Activated CD4-positive, alpha-beta T cell treated with anti-CD3 and anti-CD28 coated beads for 48 hours (primary cell): ENCODE data around the gene RSPH6A.

ENCODE experiments used
- DNase-seq: peaks from one replicate; pipeline ENCODE4 v3.0.0-alpha.2; 2020

RSPH6A gene

GRCh38 chr19:45824531-45825262 is 9.6 kb upstream of the RSPH6A start:
- DNase-seq = no peak

DNA sequence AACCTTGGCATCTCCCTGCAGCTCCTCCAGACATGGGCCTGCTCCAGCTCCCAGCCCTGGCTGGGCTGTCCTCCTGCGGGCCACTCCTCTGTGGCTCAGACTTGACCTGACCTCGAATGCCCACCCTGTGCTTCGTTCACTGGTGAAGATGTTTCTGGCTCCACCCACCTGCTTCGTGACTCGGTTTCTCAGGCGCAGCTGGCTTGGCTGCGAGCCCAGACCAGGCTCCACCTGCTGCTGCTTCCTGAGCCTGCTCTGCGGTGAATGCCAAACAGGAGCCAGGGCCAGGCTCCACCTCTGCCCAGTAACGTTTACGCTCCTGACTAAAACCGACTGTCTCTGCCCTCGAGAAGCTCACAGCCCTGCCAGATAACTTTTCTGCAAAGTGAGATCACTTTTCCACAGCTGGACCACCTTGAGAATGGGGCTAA is 8.9 kb upstream of the RSPH6A start:
- DNase-seq = no peak

DNA sequence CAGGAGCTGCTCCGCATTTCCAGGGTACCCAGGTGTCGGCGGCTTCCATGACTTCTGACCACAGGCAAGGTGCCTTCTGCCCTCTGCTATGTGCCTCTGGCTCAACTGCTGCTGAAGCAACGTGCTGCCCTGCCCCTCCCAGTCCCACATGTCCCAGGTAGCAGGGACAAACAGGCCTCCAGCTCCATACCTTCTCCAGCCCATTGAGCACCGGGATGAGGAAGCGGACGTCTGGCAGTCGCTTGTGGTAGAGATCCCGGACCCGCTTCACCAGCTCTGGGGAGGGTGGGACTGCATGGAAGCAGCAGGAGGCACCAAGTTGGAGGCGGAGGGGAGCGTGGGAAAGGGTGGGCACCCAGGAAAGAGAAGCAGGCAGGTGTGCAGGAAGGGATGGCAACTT is 8.1 kb upstream of the RSPH6A start:
- DNase-seq = no peak

DNA sequence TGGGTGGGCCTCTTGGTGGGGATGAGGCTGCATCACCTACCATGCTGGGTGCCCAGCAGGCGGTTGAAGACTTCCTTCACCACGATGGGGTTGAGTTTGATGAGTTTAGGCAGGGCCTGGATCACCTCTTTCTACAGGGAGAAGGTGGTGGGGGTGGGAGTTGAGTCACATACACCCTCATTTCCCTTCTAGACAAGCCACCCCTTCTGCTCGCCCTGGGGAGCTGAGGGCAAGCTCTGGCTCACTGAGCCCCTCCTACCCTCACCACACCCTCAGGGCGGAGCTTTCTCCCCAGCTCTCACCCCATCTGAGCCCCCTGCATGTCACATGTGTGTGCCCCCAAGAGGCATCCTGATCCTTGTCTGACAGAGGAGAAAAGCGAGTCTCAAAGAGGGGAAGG is 7.6 kb upstream of the RSPH6A start:
- no peak for DNase-seq

GRCh38 chr19:45821570-45821969 is 6.5 kb upstream of the RSPH6A start:
- DNase-seq = no peak

DNA sequence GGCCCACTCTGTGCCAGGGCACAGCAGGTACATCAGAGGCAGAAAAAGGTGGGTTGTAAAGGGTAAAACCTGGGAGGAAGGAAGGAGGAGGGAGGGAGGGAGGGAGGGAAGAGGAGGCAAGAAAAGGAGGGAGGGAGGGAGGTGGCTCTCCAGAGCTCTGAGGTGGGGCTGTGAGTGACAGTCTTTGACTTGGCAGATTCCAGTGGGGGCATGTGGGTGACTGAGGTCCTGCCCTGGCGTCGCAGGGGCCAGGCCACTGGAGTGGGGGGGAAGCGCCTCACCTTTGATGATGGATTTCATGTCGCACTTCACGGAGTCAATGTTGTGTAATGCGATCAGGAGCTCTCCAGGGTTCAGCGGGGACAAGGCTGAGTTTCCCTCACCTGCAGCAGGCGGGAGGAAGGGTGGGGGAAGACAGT is 6.0 kb upstream of the RSPH6A start:
- no peak for DNase-seq

GRCh38 chr19:45820413-45821102 is 5.5 kb upstream of the RSPH6A start:
- DNase-seq = no peak

GRCh38 chr19:45819769-45820168 is 4.7 kb upstream of the RSPH6A start:
- no peak for DNase-seq

DNA sequence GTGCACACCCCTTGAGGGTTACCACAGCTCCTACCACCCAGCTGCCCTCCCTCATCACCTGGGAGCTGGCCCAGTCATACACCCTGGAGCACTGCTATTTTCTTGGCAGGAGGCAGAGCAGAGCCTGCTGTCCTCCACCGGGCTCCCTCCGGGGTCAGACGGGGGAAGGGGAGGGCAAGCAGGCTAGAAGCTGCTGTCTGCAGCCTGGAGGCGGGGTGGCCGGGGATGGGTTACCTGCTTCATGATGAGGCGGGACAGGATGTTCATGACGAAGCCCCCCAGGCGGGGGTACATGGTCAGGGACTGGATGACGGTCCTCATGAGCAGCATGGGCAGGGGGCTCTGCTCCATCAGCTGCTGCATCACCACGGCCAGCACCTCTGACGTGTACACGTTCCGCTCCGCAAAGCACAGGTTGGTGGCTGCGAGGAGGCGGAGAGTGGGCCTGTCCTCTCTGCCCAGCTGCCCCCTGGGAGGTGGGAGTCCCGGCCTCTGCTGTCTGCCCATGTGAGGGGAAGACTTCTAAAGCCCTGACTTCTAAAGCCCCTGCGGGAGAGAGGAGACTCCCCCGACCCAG is 2.7 kb upstream of the RSPH6A start:
- DNase-seq = no peak

GRCh38 chr19:45817010-45817724 is 2.1 kb upstream of the RSPH6A start:
- DNase-seq = peak; percentile 98

DNA sequence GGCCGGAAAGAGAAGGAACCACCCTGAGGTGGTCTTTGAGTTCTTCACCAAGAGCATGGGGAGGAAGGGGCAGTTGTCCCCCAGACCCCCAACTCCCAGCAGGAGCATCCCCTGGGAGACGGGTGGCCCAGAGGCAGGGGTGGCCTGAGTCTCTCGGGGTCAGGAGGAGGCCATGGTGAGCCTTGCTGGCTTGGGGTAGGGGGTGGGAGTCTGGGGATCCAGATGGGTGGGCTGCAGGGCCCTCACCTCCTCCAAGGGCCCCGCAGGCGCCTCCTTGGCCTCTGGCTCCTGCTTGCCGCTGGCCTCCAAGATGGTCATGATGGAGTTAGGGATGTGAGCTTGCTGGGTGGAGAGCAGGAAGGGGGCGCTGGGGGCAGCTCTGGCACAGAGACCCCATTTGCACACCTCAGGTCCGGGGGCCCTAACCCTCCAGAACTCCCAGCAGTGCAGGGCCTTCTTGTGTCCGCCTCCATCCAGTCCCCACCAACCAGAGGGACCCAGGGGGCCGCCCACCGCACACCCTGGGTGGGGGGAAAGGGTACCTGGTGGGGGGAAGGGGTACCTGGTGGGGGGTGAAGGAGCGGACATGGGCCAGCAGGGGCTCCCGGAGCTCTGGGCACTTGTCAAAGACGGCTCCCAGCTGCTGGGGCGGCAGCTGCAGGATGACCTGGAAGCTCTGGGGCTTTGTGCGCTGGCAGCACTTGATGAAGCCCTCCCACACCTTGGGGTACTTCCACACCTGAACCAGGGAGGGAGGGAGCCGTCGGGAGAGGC is 1.3 kb upstream of the RSPH6A start:
- no peak for DNase-seq

DNA sequence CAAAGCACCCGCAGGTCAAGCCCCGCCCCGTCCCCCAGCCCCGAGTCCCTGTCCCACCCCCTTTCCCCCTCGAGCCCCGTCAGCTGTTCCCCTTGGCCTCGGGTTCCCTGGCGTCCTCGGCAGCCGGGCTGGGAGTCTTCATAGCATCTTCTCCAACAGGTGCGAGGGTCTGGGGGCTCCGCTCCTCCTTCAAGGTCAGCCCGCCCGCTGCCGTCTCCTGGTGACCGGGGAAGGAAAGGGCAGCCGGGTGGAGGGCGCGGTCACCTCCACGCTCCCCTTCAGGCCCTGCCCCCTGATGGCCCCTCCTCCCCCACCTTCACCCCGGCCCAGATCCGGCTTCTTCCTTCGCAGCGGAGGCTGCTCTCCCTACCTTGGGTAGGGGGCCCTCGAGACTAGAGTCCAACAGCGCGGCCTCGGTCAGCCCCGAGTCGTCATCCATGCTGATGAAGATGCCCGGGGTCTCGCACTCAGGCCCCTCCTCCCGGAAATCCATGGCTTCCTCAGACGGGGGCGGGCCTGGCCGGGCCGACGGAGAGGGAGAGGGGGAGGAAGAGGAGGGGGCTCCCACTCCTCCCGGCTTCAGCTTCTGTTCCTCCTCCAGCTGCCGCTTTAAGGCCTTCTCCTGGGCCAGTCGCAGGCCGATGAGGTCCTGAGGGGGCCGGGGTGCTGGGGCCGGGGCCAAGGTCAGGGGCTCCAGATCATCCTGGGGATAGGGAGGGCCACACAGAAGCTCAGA is 541 bp upstream of the RSPH6A start:
- no peak for DNase-seq

DNA sequence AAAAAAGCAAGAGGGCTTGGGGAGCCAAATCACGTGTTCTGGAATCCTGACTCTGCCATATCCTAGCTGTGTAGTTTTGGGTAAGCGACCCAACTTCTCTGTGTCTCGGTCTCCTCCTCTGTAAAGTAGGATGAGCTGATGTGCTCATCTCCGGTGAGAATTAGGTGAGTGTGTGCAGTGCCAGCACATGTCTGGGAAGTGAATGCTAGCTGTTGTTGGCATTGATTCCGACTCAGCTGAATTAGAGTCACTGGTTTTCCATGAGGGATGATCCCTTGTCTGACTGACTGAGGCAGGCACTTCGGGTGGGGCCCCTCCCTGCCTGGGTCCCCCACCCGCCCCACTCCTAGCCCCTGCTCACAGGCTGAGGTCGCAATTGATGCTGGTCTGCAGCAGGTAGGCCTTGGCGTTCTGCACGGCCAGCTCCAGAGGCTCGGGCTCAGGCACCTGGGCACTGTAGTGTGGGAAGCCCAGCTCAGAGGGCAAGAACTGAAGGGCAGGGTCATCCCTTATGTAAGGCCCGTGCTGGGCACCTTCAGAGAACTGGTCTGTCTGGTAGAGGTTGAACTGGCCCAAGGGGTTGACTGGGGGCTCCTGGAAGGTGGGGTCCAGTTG is 835 bp downstream of the RSPH6A start:
- no peak for DNase-seq

DNA sequence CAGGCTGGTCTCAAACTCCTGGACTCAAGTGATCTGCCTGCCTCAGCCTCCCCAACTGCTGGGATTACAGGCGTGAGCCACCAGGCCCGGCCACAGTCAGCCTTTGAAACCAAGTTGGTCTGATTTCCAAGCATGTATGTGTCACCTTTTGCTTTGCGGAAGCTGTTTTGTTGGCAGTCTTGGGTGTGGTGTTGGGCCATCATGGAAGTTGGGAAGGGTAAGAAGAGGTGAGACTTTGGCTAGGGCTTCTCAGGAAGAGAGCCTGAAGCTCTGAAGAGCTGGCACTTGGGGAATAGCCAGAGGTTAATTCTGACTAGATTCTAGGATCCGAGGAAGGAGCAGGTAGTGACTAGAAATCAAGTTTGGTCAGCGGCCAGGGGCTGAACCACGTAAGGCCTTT is 2.8 kb downstream of the RSPH6A start:
- DNase-seq = no peak

DNA sequence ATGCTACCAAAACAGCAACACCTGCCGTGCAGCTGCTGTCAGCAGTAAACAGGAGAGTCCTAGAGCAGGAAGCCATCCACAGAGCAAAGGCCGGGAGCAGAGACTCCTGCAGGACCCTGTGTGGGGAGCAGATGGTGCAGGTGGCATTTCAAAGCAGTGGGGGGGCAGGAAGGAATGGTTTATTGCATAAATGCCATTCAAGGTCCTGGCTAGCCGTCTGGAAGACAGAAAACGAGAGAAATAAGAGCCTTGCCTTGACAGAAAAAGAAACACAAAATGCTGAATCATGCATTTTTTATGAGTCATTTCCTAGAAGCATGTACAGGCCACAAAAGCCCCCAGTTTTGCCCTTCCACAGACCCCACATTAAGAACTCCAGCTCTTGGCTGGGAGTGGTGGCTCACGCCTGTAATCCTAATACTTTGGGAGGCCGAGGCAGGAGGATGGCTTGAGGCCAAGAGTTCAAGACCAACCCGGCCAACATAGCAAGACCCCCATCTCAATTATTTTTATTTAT is 5.4 kb downstream of the RSPH6A start:
- DNase-seq = no peak

DNA sequence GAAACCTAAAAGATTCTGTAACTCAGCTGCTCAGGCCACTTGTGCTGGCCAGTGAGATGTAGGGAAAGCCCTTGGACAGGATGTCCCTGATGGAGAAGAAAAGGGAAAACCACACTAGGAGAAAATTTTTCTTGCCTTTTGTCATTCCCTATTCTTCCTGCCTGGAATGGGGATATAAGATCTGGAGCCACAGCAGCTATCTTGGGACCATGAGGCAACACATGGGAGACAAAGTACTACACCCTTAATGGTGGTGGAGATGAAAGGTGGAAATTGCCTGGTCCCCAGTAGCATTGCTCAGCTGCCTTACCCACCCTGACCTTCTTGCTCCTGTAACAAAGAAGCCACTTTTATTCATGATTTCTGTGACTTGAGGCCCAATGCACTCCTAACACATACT is 9.4 kb downstream of the RSPH6A start:
- no peak for DNase-seq

GRCh38 chr19:45804959-45805230 is 10.2 kb downstream of the RSPH6A start:
- no peak for DNase-seq

- DNase-seq = no peak
Observed at GRCh38 chr19:45804140-45804958, 10.8 kb downstream of the RSPH6A start.

GRCh38 chr19:45801603-45802175 is 13.4 kb downstream of the RSPH6A start:
- no peak for DNase-seq

DNA sequence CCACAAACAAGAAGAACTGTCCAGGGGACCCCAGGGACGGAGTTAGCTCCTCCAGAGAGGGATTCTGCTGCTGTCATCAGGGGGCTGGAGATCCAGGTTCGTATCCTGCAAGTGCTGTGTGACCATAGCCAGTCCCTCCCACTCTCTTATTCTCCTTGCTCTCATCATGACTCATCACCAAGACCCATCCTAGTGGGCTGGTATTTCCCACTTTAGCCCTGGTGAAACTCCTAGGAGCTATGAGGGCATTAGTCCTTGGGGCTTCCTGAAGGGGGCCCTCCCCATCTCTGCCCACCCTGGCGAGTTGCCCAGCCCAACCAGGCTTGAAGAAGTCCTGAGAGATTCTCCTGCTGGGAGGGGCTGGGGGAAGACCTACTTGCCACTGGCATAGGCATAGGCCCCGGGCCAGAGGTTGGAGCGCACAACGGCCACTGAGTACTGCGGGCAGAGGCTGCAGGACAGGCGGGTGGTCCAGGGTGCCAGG is 15.0 kb downstream of the RSPH6A start:
- no peak for DNase-seq
